ENCODE results near the gene POLR3B.
"Not testable (repeated sequence)": the region's sequence is repeated elsewhere in the genome, so short reads cannot be mapped to it uniquely, and the experiment has no call there.

Gene POLR3B

GRCh38 chr12:106343214-106343528, 14.4 kb upstream of the POLR3B start:
- no peak for DNase-seq

- DNase-seq: no peak
Observed at GRCh38 chr12:106344131-106344530, 13.4 kb upstream of the POLR3B start.

DNA sequence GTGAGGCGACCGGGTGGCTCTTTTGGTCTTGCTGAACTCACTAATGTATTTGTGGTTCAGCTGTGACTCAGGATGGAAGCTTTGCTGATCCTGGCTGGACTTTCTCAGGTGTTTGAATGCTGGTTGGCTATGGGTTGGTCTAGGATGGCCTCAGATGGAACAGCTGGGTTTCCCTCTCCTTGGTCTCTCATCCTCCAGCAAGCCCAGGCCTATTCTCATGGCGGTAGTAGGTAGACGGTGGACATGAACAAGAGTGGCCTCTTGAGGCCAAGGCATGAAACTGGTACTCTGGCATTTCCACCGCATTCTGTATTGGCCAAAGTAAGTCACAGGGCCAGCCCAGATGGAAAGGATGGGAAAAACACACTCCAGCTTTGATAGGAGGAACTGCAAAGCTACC, 11.8 kb upstream of the POLR3B start:
- no peak for DNase-seq

GRCh38 chr12:106348411-106348810, 9.1 kb upstream of the POLR3B start:
- DNase-seq: no peak

GRCh38 chr12:106353175-106353574, 4.4 kb upstream of the POLR3B start:
- no peak for DNase-seq

- no peak for DNase-seq
Observed at GRCh38 chr12:106358396-106359241, 1.1 kb downstream of the POLR3B start.

- DNase-seq: no peak
Observed at GRCh38 chr12:106359646-106360399, 2.3 kb downstream of the POLR3B start.

DNA sequence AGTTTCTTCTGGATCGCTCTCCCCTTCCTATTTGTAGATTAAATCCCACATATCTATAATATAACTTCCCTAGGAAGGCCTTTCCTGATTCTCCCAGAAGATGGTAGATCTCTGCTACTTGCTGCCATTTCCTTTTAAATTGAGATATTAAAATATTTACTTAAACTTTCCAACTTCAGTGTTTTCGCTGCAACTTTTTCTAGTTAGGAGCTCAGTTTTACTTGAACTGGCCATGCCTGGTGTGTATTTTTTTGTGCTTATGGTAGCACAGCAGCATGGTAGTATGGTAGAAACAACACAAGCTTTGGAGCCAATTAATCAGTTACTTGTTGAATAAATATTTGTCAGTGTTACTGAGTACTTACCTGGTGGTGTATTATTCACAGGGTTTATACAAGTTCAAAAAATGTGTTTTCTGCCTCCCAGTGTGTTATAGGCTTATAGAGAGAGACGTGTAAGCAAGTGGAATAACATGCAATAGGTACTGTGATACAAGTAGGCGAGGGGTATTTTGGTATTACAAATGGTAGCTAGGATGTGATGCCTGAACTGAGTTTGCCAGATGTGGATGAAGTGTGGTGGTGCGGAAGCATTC, 2.9 kb downstream of the POLR3B start:
- no peak for DNase-seq

- no peak for DNase-seq
Observed at GRCh38 chr12:106362971-106363370, 5.4 kb downstream of the POLR3B start.

GRCh38 chr12:106364261-106364660, 6.7 kb downstream of the POLR3B start:
- DNase-seq: no peak

DNA sequence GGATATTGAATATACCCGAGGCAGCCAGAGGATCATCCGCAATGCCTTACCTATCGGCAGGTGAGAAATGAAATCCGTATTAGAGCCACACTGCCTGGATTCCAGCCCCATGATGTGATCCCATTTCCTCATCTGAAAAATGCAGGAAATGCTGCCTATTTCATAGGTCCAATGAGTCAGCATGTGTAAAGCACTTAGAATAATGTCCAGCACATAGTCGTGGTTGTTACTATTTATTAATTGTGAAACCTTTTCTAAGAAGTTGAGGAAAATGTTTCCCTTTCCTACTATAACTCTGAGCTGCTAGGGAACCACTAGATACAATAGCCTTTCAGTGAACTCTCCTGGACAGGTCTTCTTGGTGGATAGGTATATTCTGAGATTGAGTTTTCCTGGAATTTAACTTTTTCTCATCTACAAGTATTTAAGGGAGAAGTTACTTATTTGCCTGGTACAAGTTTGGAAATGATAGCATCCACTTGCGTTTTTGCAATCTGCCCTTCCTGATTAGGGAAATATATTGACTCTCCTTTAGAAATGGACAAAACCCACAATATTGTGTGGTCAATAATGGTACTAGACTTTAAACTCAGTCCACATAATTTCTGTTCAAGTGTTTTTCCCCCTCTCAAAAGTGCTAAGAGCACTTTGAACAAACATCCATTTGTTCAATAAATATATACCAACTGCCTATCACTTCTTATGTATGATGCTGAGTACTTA, 12.2 kb downstream of the POLR3B start:
- DNase-seq: no peak

- peak; percentile 3 for DNase-seq
Observed at GRCh38 chr12:106378788-106379187, 21.2 kb downstream of the POLR3B start.

DNA sequence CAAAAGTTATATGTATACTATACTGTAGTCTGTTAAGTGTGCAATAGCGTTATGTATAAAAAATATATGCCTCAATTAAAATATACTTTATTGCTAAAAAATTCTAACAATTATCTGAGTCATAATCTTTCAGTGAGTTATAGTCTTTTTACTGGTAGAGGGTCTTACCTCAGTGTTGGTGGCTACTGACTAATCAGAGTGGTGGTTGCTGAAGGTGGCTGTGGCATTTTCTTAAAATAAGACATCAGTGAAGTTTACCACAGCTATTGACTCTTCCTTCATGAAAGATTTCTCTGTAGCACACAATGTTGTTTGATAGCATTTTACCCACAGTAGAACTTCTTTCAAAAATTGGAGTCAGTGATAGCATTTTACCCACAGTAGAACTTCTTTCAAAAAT, 23.4 kb downstream of the POLR3B start:
- no peak for DNase-seq

GRCh38 chr12:106381866-106382265, 24.3 kb downstream of the POLR3B start:
- DNase-seq: not testable (repeated sequence)

DNA sequence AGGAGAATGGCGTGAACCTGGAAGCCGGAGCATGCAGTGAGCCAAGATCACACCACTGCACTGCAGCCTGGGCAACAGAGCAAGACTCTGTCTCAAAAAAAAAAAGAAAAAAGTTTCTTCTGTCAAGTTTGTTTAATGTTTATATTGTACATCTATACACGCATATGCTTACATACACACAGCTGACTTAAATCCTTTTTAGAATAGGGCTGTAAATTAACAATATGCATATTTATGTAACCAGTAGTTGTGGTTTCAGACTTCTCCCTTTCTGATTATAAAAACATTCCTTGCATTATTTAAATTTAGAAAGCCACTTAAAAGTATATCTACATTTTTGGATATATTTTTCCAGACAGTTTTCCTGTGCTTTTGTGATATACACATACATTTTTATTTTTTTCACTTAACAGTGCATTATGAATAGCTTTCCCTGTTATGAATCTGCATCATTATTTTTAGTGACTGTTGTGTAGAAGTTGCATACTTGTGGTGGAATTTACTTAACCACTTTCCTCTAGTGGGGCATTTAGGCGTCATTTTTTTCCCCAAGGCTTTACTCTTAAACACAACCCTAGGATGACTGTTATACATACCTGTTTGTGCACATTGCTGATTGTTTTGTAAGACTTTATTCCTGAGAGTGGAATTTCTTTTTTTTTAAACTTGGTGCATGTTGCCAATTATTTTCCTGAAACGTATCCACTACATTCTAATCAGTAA, 29.4 kb downstream of the POLR3B start:
- no peak for DNase-seq

GRCh38 chr12:106387848-106388377, 30.4 kb downstream of the POLR3B start:
- DNase-seq: no peak

GRCh38 chr12:106389151-106389550, 31.6 kb downstream of the POLR3B start:
- DNase-seq: no peak

GRCh38 chr12:106392759-106393158, 35.2 kb downstream of the POLR3B start:
- DNase-seq: no peak

- peak; percentile 3 for DNase-seq
Observed at GRCh38 chr12:106409878-106410277, 52.3 kb downstream of the POLR3B start.

DNA sequence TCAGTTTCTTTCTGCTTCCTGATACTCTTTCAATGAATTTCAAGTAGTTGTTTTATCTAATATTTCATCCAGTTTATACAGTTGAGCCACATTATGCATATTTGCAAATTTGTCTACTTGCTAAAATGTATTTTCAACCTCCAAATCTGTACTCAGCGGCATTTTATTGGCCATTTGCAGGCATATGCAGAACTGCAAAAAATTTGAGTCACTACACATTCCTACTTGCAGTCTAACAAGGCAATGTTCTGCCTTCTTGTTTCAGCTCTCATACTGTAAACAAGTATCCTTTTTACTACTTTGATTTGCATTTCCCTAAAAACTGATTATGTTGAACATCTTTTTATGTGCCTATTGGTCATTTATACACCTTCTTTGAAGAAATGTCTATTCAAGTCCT, 55.0 kb downstream of the POLR3B start:
- no peak for DNase-seq

- no peak for DNase-seq
Observed at GRCh38 chr12:106415134-106415533, 57.6 kb downstream of the POLR3B start.

GRCh38 chr12:106416273-106416672, 58.7 kb downstream of the POLR3B start:
- no peak for DNase-seq

All from activated CD4-positive, alpha-beta T cell treated with anti-CD3 and anti-CD28 coated beads, Interleukin-2, amount 50 U/mL, for 16 hours (primary cell).